HepG2 (cell line): Measurements from ENCODE around the gene SND1. TPM values are rescaled to one million over a fixed set of nuclear protein-coding genes. Genes with fewer than 3 reads are reported as not detected.

Experiments used
- CENPX ChIP-seq: sonication (generic); formaldehyde crosslinking; IDR thresholded peaks from 2 replicates; pipeline ENCODE4 v1.9.0; 2021; ENCODE audit warnings: mild to moderate bottlenecking, missing genetic modification reagents, moderate library complexity
- CSRNP2 ChIP-seq: sonication (generic); formaldehyde crosslinking; conservative IDR thresholded peaks from 2 replicates; pipeline ENCODE4 v1.8.0; 2022; ENCODE audit warnings: low read depth, missing genetic modification reagents
- DDIT3 ChIP-seq: sonication (generic); formaldehyde crosslinking; IDR thresholded peaks from 2 replicates; pipeline ENCODE4 v1.4.0; 2020; ENCODE audit warnings: mild to moderate bottlenecking, missing genetic modification reagents
- DMAP1 ChIP-seq: IDR thresholded peaks from 2 replicates; pipeline ENCODE4 v1.6.1; 2016
- EP300 ChIP-seq, 3 experiments: sonication (generic) in 1 of 3; formaldehyde crosslinking in 1 of 3; IDR thresholded peaks; 2 replicates each; pipeline versions ENCODE4 v1.5.1 to v1.6.1; 2011 to 2020; ENCODE audit warnings: low read depth in 2 of 3, low read length in 2 of 3, borderline replicate concordance in 1 of 3, improper control_type of control experiment in 1 of 3, mild to moderate bottlenecking in 1 of 3, missing genetic modification reagents in 1 of 3, moderate library complexity in 1 of 3
- ERF ChIP-seq: IDR thresholded peaks from 2 replicates; pipeline ENCODE4 v1.6.1; 2018; ENCODE audit warnings: missing biosample characterization, missing genetic modification reagents
- ESRRA ChIP-seq: sonication (generic); formaldehyde crosslinking; IDR thresholded peaks from 2 replicates; pipeline ENCODE4 v1.5.1; 2020; ENCODE audit warnings: mild to moderate bottlenecking, low read depth, missing genetic modification reagents
- HNF1B ChIP-seq: sonication (generic); formaldehyde crosslinking; IDR thresholded peaks from 2 replicates; pipeline ENCODE4 v1.5.1; 2020; ENCODE audit warnings: mild to moderate bottlenecking, moderate library complexity, missing genetic modification reagents
- ISX ChIP-seq: sonication (generic); formaldehyde crosslinking; conservative IDR thresholded peaks from 2 replicates; pipeline ENCODE4 v1.5.0; 2020; ENCODE audit warnings: missing genetic modification reagents
- MLXIP ChIP-seq: sonication (generic); formaldehyde crosslinking; IDR thresholded peaks from 2 replicates; pipeline ENCODE4 v1.9.0; 2021; ENCODE audit warnings: missing genetic modification reagents, borderline replicate concordance
- NAIF1 ChIP-seq: sonication (generic); formaldehyde crosslinking; IDR thresholded peaks from 2 replicates; pipeline ENCODE4 v1.5.0; 2020; ENCODE audit warnings: mild to moderate bottlenecking, missing genetic modification reagents, borderline replicate concordance
- RERE ChIP-seq: IDR thresholded peaks from 2 replicates; pipeline ENCODE4 v1.6.1; 2016; ENCODE audit warnings: low read depth, missing genetic modification reagents, missing compliant biosample characterization
- SNAI1 ChIP-seq: sonication (generic); formaldehyde crosslinking; IDR thresholded peaks from 2 replicates; pipeline ENCODE4 v1.5.0; 2020; ENCODE audit warnings: mild to moderate bottlenecking, missing genetic modification reagents, borderline replicate concordance
- SPEN ChIP-seq: sonication (generic); formaldehyde crosslinking; IDR thresholded peaks from 2 replicates; pipeline ENCODE4 v1.5.1; 2020; ENCODE audit warnings: low read depth, mild to moderate bottlenecking, missing genetic modification reagents
- U2AF2 ChIP-seq: fragments of 200-400 bp; formaldehyde crosslinking; IDR thresholded peaks from 2 replicates; pipeline ENCODE4 v1.6.1; 2017; ENCODE audit warnings: low read depth, mild to moderate bottlenecking, low read length
- ZNF138 ChIP-seq: sonication (generic); formaldehyde crosslinking; IDR thresholded peaks from 2 replicates; pipeline ENCODE4 v1.5.0; 2020; ENCODE audit warnings: mild to moderate bottlenecking, low read depth, missing genetic modification reagents
- polyA plus RNA-seq, 8 experiments: library from polyadenylated mRNA; depleted of rRNA in 3 of 8; stranded (reverse) in 7 of 8; unstranded in 1 of 8; fragments of >200 nt; fragmentation: Illumina TruSeq in 4 of 8; extraction: Trizol in 4 of 8; gene quantifications; 2 replicates each; pipeline versions ENCODE4 v1.2.1 to v1.2.3, GENCODE V29; 2011 to 2016; ENCODE audit warnings: low read depth in 4 of 8, missing spikeins in 1 of 8, mixed read lengths in 1 of 8; ENCODE audit not compliant: insufficient read depth in 1 of 8
- total RNA-seq, 5 experiments: library from RNA; depleted of rRNA; stranded (reverse); fragments of >200 nt; fragmentation: Illumina TruSeq; extraction: Trizol; gene quantifications; 2 replicates each; pipeline ENCODE4 v1.2.3, GENCODE V29; 2016; ENCODE audit warnings: low read depth in 1 of 5

The SND1 gene
- total and polyA plus RNA-seq, 2 of the 13 experiments (the other 11 are each of a cell fraction or from before 2014, with no cell fraction given) = 110 to 182 TPM

- peak; percentile 71 for TF ChIP-seq ERF (CRISPR knock-in tag)
- peak; percentile 77 for TF ChIP-seq DMAP1 (CRISPR knock-in tag)
- TF ChIP-seq ZNF138 (CRISPR knock-in tag) = no peak
- TF ChIP-seq SNAI1 (CRISPR knock-in tag) = no peak
- TF ChIP-seq MLXIP (CRISPR knock-in tag) = 0 out of 2 replicates have a peak, but pooled peaks have one; percentile 8
- no peak for TF ChIP-seq U2AF2
- no peak for TF ChIP-seq DDIT3 (CRISPR knock-in tag)
- TF ChIP-seq HNF1B = peak; percentile 85
- TF ChIP-seq SPEN (CRISPR knock-in tag) = peak; percentile 85
- 0 out of 2 replicates have a peak, but pooled peaks have one; percentile 1 for TF ChIP-seq ISX (CRISPR knock-in tag)
- TF ChIP-seq NAIF1 (CRISPR knock-in tag) = 0 out of 2 replicates have a peak, but pooled peaks have one; percentile 70
- TF ChIP-seq CSRNP2 (CRISPR knock-in tag) = no peak
- 0 out of 2 replicates have a peak, but pooled peaks have one; percentile 40 for TF ChIP-seq RERE (CRISPR knock-in tag)
- peak in 1 of 2 experiments; percentile 57; a peak in 1 of 4 replicates for TF ChIP-seq EP300 (IDR thresholded peaks at IDR 0.05; ENCODE audit: low read depth in 2 of 2, low read length in 2 of 2)
- no peak for TF ChIP-seq EP300 (CRISPR knock-in tag; IDR thresholded peaks at IDR 0.05; ENCODE audit: borderline replicate concordance)
- peak; percentile 99 for TF ChIP-seq ESRRA (CRISPR knock-in tag)
- no peak for TF ChIP-seq CENPX (CRISPR knock-in tag)
These were observed 451.6 kb downstream of the SND1 start (continued) for GRCh38 chr7:128103498-128104107.
